ENCODE data around the gene CBX4. TPM values are rescaled to one million over a fixed set of nuclear protein-coding genes. Genes with fewer than 3 reads are reported as not detected.
A peak's percentile ranks its signal among the peaks of the same experiment; 100 is the strongest.

CBX4 gene
- total and polyA plus RNA-seq, 2 of the 13 experiments (the other 11 are each of a cell fraction or from before 2014, with no cell fraction given) = 25.8 to 50.8 TPM

DNA sequence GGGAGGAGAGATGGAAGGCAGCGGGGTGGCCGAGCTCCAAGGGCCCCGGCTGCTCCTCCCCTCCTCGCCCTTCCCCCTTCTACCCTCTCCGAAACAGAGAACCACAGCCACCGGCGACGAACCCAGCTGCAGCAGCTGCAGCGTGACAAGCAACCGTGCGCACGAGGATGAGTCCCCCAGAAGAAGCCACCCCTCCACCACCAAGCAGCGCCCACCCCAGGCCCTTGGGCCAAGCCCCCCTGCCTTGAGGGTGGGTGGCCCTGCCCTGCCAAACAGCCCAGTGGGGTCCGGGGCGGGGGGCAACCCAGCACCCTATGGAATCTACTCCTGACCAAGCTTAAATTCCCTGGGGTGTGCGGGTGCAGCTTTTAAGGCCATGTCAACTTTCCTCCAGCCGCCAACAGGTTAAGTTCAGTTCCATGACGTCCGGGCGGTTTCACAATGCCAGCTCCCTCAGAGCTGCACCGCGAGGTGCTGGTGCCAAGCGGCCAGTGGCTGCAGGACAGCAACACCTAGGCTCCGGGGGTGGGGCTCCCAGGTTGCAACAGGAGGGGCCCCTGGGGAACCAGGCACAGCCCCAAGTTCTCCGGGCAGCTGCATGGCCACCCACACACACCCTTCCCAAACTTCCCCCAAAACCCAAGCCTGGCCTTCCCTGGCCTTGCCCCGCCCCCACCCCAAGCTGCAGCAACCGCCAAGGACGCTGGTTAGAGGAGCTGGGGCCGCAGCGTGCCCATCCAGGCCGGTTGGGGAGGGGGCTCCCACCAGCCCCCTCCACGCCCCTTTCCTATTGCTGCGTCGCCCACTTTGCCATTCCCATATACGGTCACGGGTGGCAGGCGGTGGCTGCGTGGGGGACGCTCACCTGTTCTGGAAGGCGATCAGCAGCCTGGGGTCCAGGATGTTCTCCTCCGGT, 2.0 kb downstream of the CBX4 start (continued):
- TF ChIP-seq THAP11 (CRISPR knock-in tag; IDR thresholded peaks at IDR 0.05) (peak; percentile 46; the same call in 1 of the 2 replicates), NCOA2 (CRISPR knock-in tag; IDR thresholded peaks at IDR 0.05) (no peak; the same call in 1 of the 2 replicates), ZNF143 (CRISPR knock-in tag; IDR thresholded peaks at IDR 0.05) (no peak), ETV6 (CRISPR knock-in tag; conservative IDR thresholded peaks at IDR 0.05) (no peak), ZKSCAN5 (CRISPR knock-in tag; IDR thresholded peaks at IDR 0.05) (no peak), ASH2L (IDR thresholded peaks at IDR 0.05; ENCODE audit: insufficient read length, low read depth, low read length) (no peak), MAFF (IDR thresholded peaks at IDR 0.05; ENCODE audit: low read depth, low read length) (no peak), HNRNPLL (IDR thresholded peaks at IDR 0.05; ENCODE audit: low read depth, low read length, poor library complexity, severe bottlenecking) (peak; percentile 25), ELF1 (CRISPR knock-in tag; IDR thresholded peaks at IDR 0.05) (peak; percentile 20; the same call in 1 of the 2 replicates), ZNF619 (CRISPR knock-in tag; IDR thresholded peaks at IDR 0.05) (no peak), KAT7 (CRISPR knock-in tag; IDR thresholded peaks at IDR 0.05; ENCODE audit: borderline replicate concordance) (no peak; the same call in 1 of the 2 replicates), ZNF496 (CRISPR knock-in tag; IDR thresholded peaks at IDR 0.05; ENCODE audit: insufficient replicate concordance) (no peak), RELA (CRISPR knock-in tag; IDR thresholded peaks at IDR 0.05) (no peak), HMGA1 (CRISPR knock-in tag; conservative IDR thresholded peaks at IDR 0.05) (no peak), TOE1 (CRISPR knock-in tag; IDR thresholded peaks at IDR 0.05) (no peak), XRCC5 (optimal IDR thresholded peaks at IDR 0.05; ENCODE audit: low read length) (peak; percentile 33)
- TF ChIP-seq, protein P1, sequence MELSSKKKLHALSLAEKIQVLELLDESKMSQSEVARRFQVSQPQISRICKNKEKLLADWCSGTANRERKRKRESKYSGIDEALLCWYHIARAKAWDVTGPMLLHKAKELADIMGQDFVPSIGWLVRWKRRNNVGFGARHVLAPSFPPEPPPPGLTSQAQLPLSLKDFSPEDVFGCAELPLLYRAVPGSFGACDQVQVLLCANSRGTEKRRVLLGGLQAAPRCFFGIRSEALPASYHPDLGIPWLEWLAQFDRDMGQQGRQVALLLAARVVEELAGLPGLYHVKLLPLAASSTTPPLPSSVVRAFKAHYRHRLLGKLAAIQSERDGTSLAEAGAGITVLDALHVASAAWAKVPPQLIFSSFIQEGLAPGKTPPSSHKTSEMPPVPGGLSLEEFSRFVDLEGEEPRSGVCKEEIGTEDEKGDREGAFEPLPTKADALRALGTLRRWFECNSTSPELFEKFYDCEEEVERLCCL (CRISPR knock-in tag; IDR thresholded peaks at IDR 0.05; ENCODE audit: borderline replicate concordance) = no peak
- TF ChIP-seq, protein P2, sequence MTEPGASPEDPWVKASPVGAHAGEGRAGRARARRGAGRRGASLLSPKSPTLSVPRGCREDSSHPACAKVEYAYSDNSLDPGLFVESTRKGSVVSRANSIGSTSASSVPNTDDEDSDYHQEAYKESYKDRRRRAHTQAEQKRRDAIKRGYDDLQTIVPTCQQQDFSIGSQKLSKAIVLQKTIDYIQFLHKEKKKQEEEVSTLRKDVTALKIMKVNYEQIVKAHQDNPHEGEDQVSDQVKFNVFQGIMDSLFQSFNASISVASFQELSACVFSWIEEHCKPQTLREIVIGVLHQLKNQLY (CRISPR knock-in tag; IDR thresholded peaks at IDR 0.05) = no peak
- TF ChIP-seq, protein P3, sequence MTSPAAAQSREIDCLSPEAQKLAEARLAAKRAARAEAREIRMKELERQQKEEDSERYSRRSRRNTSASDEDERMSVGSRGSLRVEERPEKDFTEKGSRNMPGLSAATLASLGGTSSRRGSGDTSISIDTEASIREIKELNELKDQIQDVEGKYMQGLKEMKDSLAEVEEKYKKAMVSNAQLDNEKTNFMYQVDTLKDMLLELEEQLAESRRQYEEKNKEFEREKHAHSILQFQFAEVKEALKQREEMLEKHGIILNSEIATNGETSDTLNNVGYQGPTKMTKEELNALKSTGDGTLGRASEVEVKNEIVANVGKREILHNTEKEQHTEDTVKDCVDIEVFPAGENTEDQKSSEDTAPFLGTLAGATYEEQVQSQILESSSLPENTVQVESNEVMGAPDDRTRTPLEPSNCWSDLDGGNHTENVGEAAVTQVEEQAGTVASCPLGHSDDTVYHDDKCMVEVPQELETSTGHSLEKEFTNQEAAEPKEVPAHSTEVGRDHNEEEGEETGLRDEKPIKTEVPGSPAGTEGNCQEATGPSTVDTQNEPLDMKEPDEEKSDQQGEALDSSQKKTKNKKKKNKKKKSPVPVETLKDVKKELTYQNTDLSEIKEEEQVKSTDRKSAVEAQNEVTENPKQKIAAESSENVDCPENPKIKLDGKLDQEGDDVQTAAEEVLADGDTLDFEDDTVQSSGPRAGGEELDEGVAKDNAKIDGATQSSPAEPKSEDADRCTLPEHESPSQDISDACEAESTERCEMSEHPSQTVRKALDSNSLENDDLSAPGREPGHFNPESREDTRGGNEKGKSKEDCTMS (CRISPR knock-in tag; conservative IDR thresholded peaks at IDR 0.05) = no peak
- TF ChIP-seq, protein P4, sequence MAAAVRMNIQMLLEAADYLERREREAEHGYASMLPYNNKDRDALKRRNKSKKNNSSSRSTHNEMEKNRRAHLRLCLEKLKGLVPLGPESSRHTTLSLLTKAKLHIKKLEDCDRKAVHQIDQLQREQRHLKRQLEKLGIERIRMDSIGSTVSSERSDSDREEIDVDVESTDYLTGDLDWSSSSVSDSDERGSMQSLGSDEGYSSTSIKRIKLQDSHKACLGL (CRISPR knock-in tag; IDR thresholded peaks at IDR 0.05) = peak; percentile 44; the same call in 1 of the 2 replicates
- TF ChIP-seq, protein P5, sequence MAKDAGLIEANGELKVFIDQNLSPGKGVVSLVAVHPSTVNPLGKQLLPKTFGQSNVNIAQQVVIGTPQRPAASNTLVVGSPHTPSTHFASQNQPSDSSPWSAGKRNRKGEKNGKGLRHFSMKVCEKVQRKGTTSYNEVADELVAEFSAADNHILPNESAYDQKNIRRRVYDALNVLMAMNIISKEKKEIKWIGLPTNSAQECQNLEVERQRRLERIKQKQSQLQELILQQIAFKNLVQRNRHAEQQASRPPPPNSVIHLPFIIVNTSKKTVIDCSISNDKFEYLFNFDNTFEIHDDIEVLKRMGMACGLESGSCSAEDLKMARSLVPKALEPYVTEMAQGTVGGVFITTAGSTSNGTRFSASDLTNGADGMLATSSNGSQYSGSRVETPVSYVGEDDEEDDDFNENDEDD (CRISPR knock-in tag; IDR thresholded peaks at IDR 0.05; ENCODE audit: borderline replicate concordance) = no peak
